ENCODE data around the gene CEND1. TPM values are rescaled to one million over a fixed set of nuclear protein-coding genes. Genes with fewer than 3 reads are reported as not detected.

Gene CEND1
- total and polyA plus RNA-seq, 2 of the 13 experiments (the other 11 are each of a cell fraction or from before 2014, with no cell fraction given), result not detected

- TF ChIP-seq ZBTB49 (CRISPR knock-in tag; IDR thresholded peaks at IDR 0.05; ENCODE audit: borderline replicate concordance), result no peak
- TF ChIP-seq IRX3 (CRISPR knock-in tag; IDR thresholded peaks at IDR 0.05; ENCODE audit: borderline replicate concordance, low read depth), result no peak
- no peak for TF ChIP-seq ZBTB40 (IDR thresholded peaks at IDR 0.05)
- no peak for TF ChIP-seq ZBTB40 (CRISPR knock-in tag; IDR thresholded peaks at IDR 0.05)
- no peak for TF ChIP-seq GRHL1 (CRISPR knock-in tag; conservative IDR thresholded peaks at IDR 0.05)
- no peak for TF ChIP-seq TARDBP (CRISPR knock-in tag; IDR thresholded peaks at IDR 0.05)
- no peak for TF ChIP-seq SMYD3 (CRISPR knock-in tag; IDR thresholded peaks at IDR 0.05)
- TF ChIP-seq ZNF614 (CRISPR knock-in tag; IDR thresholded peaks at IDR 0.05; ENCODE audit: borderline replicate concordance), result no peak
- no peak for TF ChIP-seq ZFP36L2 (CRISPR knock-in tag; IDR thresholded peaks at IDR 0.05)
- no peak for TF ChIP-seq ZNF383 (CRISPR knock-in tag; IDR thresholded peaks at IDR 0.05; ENCODE audit: borderline replicate concordance)
- TF ChIP-seq MZF1 (CRISPR knock-in tag; IDR thresholded peaks at IDR 0.05; ENCODE audit: borderline replicate concordance), result no peak
- TF ChIP-seq NCOA5 (CRISPR knock-in tag; IDR thresholded peaks at IDR 0.05), result no peak
- TF ChIP-seq ZNF891 (CRISPR knock-in tag; IDR thresholded peaks at IDR 0.05), result 0 out of 2 replicates have a peak, but pooled peaks have one; percentile 2
- no peak for TF ChIP-seq ZNF766 (CRISPR knock-in tag; IDR thresholded peaks at IDR 0.05; ENCODE audit: borderline replicate concordance)
- TF ChIP-seq SIX1 (CRISPR knock-in tag; IDR thresholded peaks at IDR 0.05; ENCODE audit: borderline replicate concordance), result no peak
- TF ChIP-seq HNRNPUL1 (IDR thresholded peaks at IDR 0.05; ENCODE audit: low read depth, low read length), result no peak
- no peak for TF ChIP-seq RFXANK (CRISPR knock-in tag; IDR thresholded peaks at IDR 0.05)
These were observed 36.9 kb upstream of the CEND1 start (continued) for GRCh38 chr11:826836-827145.

Measured in HepG2 (cell line).